ENCODE measurements around the gene NIF3L1.
"Not testable (repeated sequence)": the region's sequence is repeated elsewhere in the genome, so short reads cannot be mapped to it uniquely, and the experiment has no call there.

NIF3L1 gene

GRCh38 chr2:200873560-200873959 is 15.6 kb upstream of the NIF3L1 start:
- no peak for DNase-seq

DNA sequence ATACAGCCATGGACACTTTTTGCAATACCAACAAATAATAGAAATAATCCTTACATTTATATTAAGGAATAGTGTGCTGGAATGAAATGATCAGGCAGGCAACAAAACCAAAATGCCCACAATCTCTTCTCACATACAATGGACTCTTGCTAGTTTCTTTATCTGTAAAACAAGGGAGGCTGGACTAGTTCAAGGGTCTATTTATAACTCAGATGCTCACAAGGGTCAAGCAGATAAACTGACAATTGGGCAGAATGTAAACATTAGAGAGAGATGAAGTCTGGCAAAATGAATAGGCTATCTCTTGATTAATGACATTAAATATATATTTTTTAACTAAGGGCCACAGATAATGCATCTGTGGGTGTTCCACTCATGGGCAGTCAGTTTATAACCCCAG is 11.7 kb upstream of the NIF3L1 start:
- no peak for DNase-seq

- no peak for DNase-seq
Measured at GRCh38 chr2:200878289-200878880, 10.8 kb upstream of the NIF3L1 start.

GRCh38 chr2:200881715-200882249 is 7.4 kb upstream of the NIF3L1 start:
- DNase-seq, result not testable (repeated sequence)

GRCh38 chr2:200899482-200899881 is 10.3 kb downstream of the NIF3L1 start:
- no peak for DNase-seq

GRCh38 chr2:200901459-200902072 is 12.4 kb downstream of the NIF3L1 start:
- peak; percentile 29 for DNase-seq

DNA sequence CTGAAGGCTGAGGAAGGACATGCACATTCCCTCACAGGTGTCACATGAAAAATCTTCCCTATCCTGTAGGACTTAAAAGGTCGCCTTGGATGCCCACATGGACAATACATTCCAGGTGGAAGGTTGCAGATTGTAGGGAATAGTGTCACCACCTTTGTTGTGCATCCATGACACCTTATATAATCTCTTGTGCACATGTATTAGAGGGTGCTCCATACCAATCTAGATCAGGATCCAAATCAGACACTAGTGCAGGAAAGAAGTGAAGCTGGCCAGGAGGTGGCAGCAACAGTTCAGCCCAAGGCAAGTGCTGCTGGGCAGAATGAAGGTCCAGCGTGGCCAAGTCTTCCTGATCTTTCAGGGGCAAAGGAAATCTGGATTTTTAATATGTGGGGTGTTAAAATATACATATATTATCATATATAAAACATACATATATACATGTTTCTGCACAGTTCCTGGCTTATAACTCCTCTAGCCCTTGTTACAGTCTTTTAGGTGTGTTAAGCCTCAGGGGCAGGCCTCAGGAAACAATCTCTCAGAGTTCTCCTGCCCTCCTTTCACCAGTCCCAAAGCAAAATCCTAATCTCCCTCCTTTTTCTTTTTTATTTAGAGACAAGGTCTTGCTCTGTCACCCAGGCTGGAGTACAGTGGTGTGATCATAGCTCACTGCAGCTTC is 16.6 kb downstream of the NIF3L1 start:
- DNase-seq, result peak; percentile 48

DNA sequence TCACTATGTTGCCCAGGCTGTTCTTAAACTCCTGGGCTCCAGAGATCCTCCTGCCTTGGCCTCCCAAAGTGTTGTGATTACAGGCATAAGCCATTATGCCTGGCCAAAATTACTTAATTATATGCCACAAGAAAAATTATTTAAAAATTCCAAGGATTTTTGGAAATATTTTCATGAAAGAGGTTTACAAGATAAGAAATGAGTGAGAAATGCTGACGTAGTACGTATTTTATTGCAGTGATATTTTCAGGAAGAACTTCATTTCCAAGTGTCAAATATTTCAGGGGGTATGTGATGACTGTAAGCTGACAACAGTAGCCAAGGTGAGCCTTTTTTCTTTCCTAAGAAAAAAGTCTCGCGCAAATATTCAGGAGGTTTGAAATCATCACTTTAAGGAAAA is 20.8 kb downstream of the NIF3L1 start:
- no peak for DNase-seq

DNA sequence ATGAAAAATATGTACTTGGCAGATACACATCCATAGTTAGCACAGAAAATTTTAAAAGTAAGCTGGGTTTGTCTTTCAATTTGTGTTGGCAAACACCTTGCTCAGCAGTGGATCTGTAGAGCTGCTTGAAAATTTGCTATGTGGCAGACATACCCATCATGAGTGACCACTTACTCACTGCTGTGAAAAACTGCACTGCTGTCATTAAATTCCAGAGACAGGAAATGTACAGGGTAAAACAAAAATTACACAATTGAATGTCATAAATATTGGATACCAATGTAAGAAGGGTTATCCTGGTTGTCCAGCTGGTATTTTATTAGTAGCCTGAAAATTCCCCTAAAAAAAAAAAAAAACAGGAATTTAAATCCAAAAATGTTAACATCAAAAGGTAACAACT is 24.5 kb downstream of the NIF3L1 start:
- no peak for DNase-seq

GRCh38 chr2:200922439-200922838 is 33.3 kb downstream of the NIF3L1 start:
- no peak for DNase-seq

GRCh38 chr2:200929334-200930249 is 40.4 kb downstream of the NIF3L1 start:
- DNase-seq, result no peak

- no peak for DNase-seq
Measured at GRCh38 chr2:200930947-200931626, 41.9 kb downstream of the NIF3L1 start.

- no peak for DNase-seq
Measured at GRCh38 chr2:200939832-200940231, 50.7 kb downstream of the NIF3L1 start.

DNA sequence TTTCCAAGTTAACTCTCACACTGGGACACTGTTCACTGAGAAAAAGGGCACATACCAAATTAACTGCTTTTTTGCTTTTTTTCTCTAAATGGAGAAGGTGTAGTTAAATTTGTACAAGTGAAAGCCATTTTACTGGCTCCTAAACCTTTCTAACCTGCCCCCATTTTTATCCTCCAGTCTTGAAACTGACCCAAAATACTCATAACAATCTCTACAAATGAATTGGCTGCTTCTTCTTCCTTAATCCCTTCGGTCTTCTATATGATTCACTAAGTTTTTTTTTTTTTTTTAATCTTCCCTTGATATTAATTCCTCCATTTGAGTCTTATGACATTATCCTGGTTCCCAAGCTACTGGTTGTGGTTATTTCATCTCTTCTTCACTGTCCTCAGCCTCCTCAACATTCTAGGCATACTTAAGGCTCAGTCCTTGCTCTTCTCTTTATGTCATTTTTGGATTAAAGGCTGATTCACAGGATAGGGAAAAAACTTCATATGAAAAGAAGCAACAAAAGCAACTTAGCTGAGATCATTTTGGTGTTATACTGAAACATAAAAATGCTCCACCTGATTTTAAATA is 54.4 kb downstream of the NIF3L1 start:
- no peak for DNase-seq

DNA sequence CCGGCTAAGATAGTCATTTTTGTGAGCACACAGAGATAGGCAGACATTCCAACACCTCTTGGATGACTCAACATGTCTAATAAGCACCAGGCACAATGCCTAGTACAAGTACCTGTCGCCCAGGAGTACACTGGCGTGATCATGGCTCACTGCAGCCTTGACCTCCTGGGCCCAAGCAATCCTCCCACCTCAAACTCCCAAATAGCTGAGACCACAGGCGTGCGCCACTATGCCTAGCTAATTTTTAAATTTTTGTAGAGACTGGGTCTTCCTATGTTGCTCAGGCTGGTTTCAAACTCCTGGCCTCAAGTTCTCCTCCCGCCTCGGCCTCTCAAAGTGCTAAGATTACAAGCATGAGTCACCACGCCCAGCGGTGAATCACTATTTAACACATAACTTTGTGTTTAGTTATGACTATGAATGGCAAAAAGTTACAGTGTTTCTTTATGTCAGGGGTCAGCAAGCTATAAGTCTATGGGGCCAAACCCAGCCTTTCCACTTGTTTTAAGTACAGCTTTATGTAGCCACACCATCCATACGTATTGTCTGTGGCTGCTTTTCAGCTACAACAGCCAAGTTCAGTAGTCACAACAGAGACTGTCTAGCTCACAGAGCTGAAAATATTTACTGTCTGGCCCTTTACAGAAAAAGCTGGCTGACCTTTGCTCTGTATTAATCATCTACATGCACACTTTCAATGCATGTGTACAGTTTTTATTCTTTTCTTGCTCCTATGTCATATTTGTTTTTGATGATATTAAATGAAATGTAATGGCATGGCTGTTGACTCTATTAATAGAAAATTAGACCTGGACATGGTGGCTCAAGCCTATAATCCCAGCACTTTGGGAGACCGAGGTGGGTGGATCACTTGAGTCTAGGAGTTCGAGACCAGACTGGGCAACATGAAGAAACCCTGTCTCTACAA is 55.6 kb downstream of the NIF3L1 start:
- no peak for DNase-seq

DNA sequence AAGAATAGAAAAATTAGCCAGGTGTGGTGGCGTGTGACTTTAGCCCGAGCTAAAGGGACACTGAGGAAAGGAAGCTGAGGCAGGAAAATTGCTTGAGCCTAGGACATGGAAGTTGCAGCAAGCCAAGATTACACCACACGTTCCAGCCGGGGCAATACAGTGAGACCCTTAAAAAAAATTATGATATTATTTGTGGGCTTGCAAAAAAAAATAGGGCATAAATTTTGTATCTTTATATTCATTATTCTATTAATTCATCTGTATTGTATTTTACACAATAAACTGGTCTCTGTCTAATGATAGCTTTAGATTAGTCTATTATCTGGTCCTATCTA is 56.2 kb downstream of the NIF3L1 start:
- no peak for DNase-seq

- DNase-seq, result no peak
Measured at GRCh38 chr2:200950378-200950777, 61.2 kb downstream of the NIF3L1 start.

Data from NCI-H2029 (cell line).